CD14-positive monocyte (primary cell): ENCODE data around the gene EEF1AKMT1. TPM values are rescaled to one million over a fixed set of nuclear protein-coding genes. Genes with fewer than 3 reads are reported as not detected.
A peak's percentile ranks its signal among the peaks of the same experiment; 100 is the strongest.

ENCODE experiments used
- DNase-seq, 3 donors: peaks; one replicate each; pipeline ENCODE4 v3.0.0-alpha.2; 2011 to 2022
- H2AFZ ChIP-seq: 2 replicates; pipeline ENCODE4 v1.6.0; 2012; ENCODE audit warnings: mild to moderate bottlenecking, low read depth, low read length, inconsistent platforms; ENCODE audit not compliant: insufficient read depth, poor library complexity, severe bottlenecking
- H3K27ac ChIP-seq, 2 donors: 1 replicate in 1 of 2; 2 replicates in 1 of 2; pipeline ENCODE4 v1.5.1; 2012 to 2013; ENCODE audit warnings: low read length in 2 of 2, control low read depth in 1 of 2, inconsistent platforms in 1 of 2, low read depth in 1 of 2, mild to moderate bottlenecking in 1 of 2
- H3K27me3 ChIP-seq, 2 donors: one replicate each; pipeline versions ENCODE4 v1.6.0 to v1.6.1; 2011 to 2013; ENCODE audit warnings: low read length in 2 of 2; ENCODE audit not compliant: control insufficient read depth in 2 of 2, insufficient read depth in 2 of 2
- H3K36me3 ChIP-seq, 2 donors: replicated peaks in 1 of 2; 1 replicate in 1 of 2; 2 replicates in 1 of 2; pipeline versions ENCODE4 v1.5.1 to v1.6.1; 2012 to 2013; ENCODE audit warnings: low read length in 2 of 2, control low read depth in 1 of 2, inconsistent platforms in 1 of 2, mild to moderate bottlenecking in 1 of 2; ENCODE audit not compliant: insufficient read depth in 2 of 2, control insufficient read depth in 1 of 2
- H3K4me1 ChIP-seq, 2 donors: 1 replicate in 1 of 2; 2 replicates in 1 of 2; pipeline versions ENCODE4 v1.5.1 to v1.6.1; 2012 to 2013; ENCODE audit warnings: low read length in 2 of 2, control low read depth in 1 of 2, inconsistent platforms in 1 of 2, mild to moderate bottlenecking in 1 of 2, moderate library complexity in 1 of 2; ENCODE audit not compliant: insufficient read depth in 2 of 2, control insufficient read depth in 1 of 2
- H3K4me2 ChIP-seq: replicated peaks from 2 replicates; pipeline ENCODE3; 2012; ENCODE audit warnings: low read length, moderate library complexity, mild to moderate bottlenecking; ENCODE audit not compliant: poor library complexity, severe bottlenecking; ENCODE audit errors: extremely low read depth
- H3K4me3 ChIP-seq, 3 experiments: fragments of 200-600 bp in 1 of 3; sonication (generic) in 1 of 3; replicated peaks in 1 of 3; 1 replicate in 2 of 3; 2 replicates in 1 of 3; pipeline ENCODE4 v1.5.1; 2011 to 2013; ENCODE audit warnings: low read length in 3 of 3, mild to moderate bottlenecking in 3 of 3, control low read depth in 2 of 3, low read depth in 2 of 3, inconsistent platforms in 1 of 3, moderate library complexity in 1 of 3
- H3K79me2 ChIP-seq: 2 replicates; pipeline ENCODE4 v1.6.0; 2012; ENCODE audit warnings: mild to moderate bottlenecking, control low read depth, inconsistent platforms, low read length, moderate library complexity; ENCODE audit not compliant: insufficient read depth
- H3K9ac ChIP-seq: 2 replicates; pipeline ENCODE4 v1.6.0; 2017; ENCODE audit warnings: low read length, mild to moderate bottlenecking; ENCODE audit not compliant: insufficient read depth, poor library complexity, severe bottlenecking
- H3K9me3 ChIP-seq, 2 donors: replicated peaks in 1 of 2; 1 replicate in 1 of 2; 2 replicates in 1 of 2; pipeline versions ENCODE4 v1.5.1 to v1.6.1; 2012 to 2013; ENCODE audit warnings: low read length in 2 of 2, control low read depth in 1 of 2; ENCODE audit not compliant: control insufficient read depth in 1 of 2, insufficient read depth in 1 of 2
- H4K20me1 ChIP-seq: 2 replicates; pipeline ENCODE4 v1.6.0; 2012; ENCODE audit warnings: mild to moderate bottlenecking, low read length, control low read depth, moderate library complexity; ENCODE audit not compliant: insufficient read depth
- H3K27ac Mint-ChIP-seq, 7 donors: one replicate each; pipeline ENCODE4 v1.8.0; 2020; ENCODE audit warnings: mild to moderate bottlenecking in 7 of 7, mixed read lengths in 7 of 7, moderate library complexity in 6 of 7, inconsistent platforms in 2 of 7
- H3K27me3 Mint-ChIP-seq, 3 donors: one replicate each; pipeline ENCODE4 v1.8.0; 2021 to 2022; ENCODE audit warnings: low read depth in 3 of 3, mild to moderate bottlenecking in 3 of 3, mixed read lengths in 3 of 3, moderate library complexity in 3 of 3, inconsistent platforms in 1 of 3
- H3K36me3 Mint-ChIP-seq, 2 donors: one replicate each; pipeline ENCODE4 v1.8.0; 2020; ENCODE audit warnings: mixed read lengths in 2 of 2, inconsistent platforms in 1 of 2, mild to moderate bottlenecking in 1 of 2
- H3K4me1 Mint-ChIP-seq: one replicate; pipeline ENCODE4 v1.8.0; 2020; ENCODE audit warnings: mild to moderate bottlenecking, mixed read lengths
- H3K4me3 Mint-ChIP-seq, 2 donors: one replicate each; pipeline ENCODE4 v1.8.0; 2020; ENCODE audit warnings: mild to moderate bottlenecking in 2 of 2, mixed read lengths in 2 of 2, moderate library complexity in 1 of 2
- H3K9me3 Mint-ChIP-seq, 7 donors: one replicate each; pipeline ENCODE4 v1.8.0; 2020 to 2022; ENCODE audit warnings: mixed read lengths in 7 of 7, mild to moderate bottlenecking in 6 of 7, moderate library complexity in 6 of 7, inconsistent platforms in 2 of 7
- WGBS: methylation state at CpG from one replicate; pipeline ENCODE4 v1.1.5; 2013; ENCODE audit warnings: missing lambda C conversion rate; ENCODE audit not compliant: insufficient coverage; 5-methylcytosine and 5-hydroxymethylcytosine counted together
- intact Hi-C, 2 donors: fragments of 100-400 bp; cut with micrococcal nuclease; formaldehyde crosslinking; loops; one replicate each; pipeline versions ENCODE4 v1.15.0 to v1.15.1; 2023
- polyA plus RNA-seq, 3 donors: library from polyadenylated mRNA; depleted of rRNA in 1 of 3; unstranded in 2 of 3; stranded (reverse) in 1 of 3; fragments of 300-500 nt in 2 of 3; fragments of >200 nt in 1 of 3; fragmentation: Illumina TruSeq in 2 of 3; gene quantifications; 1 replicate in 2 of 3; 2 replicates in 1 of 3; pipeline ENCODE4 v1.2.3, GENCODE V29; 2012 to 2021
- TF ChIP-seq, protein P1 (sequence below): fragments of 200-600 bp; IDR thresholded peaks from one replicate; pipeline ENCODE4 v1.8.0; 2022; ENCODE audit warnings: antibody characterized with exemption, mild to moderate bottlenecking

The EEF1AKMT1 gene
- polyA plus RNA-seq, 3 donors: 1.7 to 4.2 (median 4.2) TPM

DNA sequence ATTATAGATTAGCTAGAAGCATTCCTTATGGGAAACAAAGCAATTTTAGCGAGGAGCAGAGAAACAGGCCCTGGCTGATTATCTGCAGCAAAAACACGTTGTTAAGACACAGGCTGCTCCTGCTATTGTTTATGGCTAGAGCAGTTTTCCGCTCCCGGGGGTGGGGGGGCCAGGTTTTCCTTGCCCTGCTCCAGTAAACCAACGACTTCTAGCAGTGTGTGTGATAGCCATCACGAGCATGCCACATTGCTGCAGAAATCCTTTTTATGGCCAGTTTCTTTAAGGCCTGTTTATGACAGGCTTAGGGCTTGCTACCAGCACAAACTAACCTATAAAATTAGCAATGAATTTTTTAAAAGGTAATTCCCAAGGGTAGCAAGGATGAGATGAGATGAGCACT is 88.7 kb downstream of the EEF1AKMT1 start:
- Histone ChIP-seq H3K4me3 (no peak overlapping the region), H4K20me1 (no peaks in the 10 kb centered on the region), H3K36me3 (no peaks in the 10 kb centered on the region), H3K9ac (no peak overlapping the region), H3K9me3 (no peaks in the 10 kb centered on the region), H3K79me2 (no peaks in the 10 kb centered on the region), H3K27ac (no peak overlapping the region), H3K4me2 (no peak overlapping the region), H3K4me1 (no peaks in the 10 kb centered on the region), H2AFZ (no peak overlapping the region), H3K27me3 (no peaks in the 10 kb centered on the region)
- peaks cover 0 to 3% (median 0%) of the 10 kb centered on the region in 3 donors for H3K27me3 Mint-ChIP-seq
- WGBS: 98% methylated on average over 6 of the region's 6 CpGs
- H3K4me3 Mint-ChIP-seq: no peak overlapping the region
- H3K9me3 Mint-ChIP-seq: no peaks in the 10 kb centered on the region
- no peak overlapping the region for H3K27ac Mint-ChIP-seq
- TF ChIP-seq, protein P1, sequence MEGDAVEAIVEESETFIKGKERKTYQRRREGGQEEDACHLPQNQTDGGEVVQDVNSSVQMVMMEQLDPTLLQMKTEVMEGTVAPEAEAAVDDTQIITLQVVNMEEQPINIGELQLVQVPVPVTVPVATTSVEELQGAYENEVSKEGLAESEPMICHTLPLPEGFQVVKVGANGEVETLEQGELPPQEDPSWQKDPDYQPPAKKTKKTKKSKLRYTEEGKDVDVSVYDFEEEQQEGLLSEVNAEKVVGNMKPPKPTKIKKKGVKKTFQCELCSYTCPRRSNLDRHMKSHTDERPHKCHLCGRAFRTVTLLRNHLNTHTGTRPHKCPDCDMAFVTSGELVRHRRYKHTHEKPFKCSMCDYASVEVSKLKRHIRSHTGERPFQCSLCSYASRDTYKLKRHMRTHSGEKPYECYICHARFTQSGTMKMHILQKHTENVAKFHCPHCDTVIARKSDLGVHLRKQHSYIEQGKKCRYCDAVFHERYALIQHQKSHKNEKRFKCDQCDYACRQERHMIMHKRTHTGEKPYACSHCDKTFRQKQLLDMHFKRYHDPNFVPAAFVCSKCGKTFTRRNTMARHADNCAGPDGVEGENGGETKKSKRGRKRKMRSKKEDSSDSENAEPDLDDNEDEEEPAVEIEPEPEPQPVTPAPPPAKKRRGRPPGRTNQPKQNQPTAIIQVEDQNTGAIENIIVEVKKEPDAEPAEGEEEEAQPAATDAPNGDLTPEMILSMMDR: no peak
- peaks cover 7% of the 10 kb centered on the region for H3K4me1 Mint-ChIP-seq
- no peak for DNase-seq
- peaks cover 0 to 3% of the 10 kb centered on the region in 2 donors for H3K36me3 Mint-ChIP-seq
- intact Hi-C loops: no loop called here

DNA sequence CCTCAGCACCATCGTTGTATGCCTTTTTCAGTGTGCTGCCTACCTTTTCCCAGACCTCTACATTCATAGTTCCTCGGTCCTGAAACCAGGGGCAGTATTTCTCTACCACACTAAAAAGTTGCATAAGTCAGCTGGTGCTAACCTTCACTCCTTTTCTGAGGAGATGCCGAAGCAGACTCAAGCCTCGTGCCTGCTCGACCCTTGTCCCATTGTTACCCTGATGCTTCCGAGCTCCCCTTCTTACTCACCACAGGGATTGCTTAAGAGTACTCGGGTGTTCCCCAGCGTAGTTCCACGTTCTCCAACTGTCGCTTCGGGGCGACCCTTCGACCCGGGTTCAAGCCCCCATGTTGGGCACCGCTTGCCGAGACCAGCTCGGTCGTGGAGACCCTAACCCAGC is 89.2 kb downstream of the EEF1AKMT1 start:
- Mint-ChIP-seq H3K4me3 (no peak overlapping the region), H3K27me3 (peaks cover 0 to 3% (median 0%) of the 10 kb centered on the region in 3 donors), H3K27ac (no peak overlapping the region), H3K4me1 (peaks cover 7% of the 10 kb centered on the region), H3K36me3 (peaks cover 0 to 1% of the 10 kb centered on the region in 2 donors), H3K9me3 (no peaks in the 10 kb centered on the region)
- 54% methylated on average over 11 of the region's 18 CpGs for WGBS
- Histone ChIP-seq H2AFZ (no peak overlapping the region), H3K9me3 (no peaks in the 10 kb centered on the region), H3K4me1 (no peaks in the 10 kb centered on the region), H3K79me2 (no peaks in the 10 kb centered on the region), H3K4me3 (no peak overlapping the region), H3K4me2 (no peak overlapping the region), H3K27me3 (no peaks in the 10 kb centered on the region), H4K20me1 (no peaks in the 10 kb centered on the region), H3K9ac (no peak overlapping the region), H3K27ac (no peak overlapping the region), H3K36me3 (no peaks in the 10 kb centered on the region)
- intact Hi-C loops: no loop called here
- TF ChIP-seq, protein P1: no peak
- DNase-seq: peak in 1 of 3 donors; percentile 36
